ENCODE data around the gene PEX10. TPM values are rescaled to one million over a fixed set of nuclear protein-coding genes. Genes with fewer than 3 reads are reported as not detected.

The PEX10 gene
- total RNA-seq, 2 donors from 2014 or later: 16.2 to 17.4 TPM

DNA sequence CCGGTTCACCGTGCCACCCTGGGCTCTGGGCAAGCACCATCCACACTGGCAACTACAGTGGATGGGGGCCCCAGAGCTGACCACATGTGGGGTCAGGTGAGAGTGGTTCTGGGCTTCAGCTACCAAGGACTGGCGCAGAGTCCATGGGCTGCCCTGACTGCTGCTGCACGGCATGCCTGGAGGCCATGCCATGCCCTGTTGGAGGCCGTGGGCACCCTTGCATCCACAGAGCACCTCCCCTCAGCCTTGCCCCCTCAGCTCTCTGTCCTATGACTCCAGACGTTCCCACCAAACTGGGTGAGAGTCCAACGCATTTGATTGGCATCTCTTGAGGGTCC lies 36.5 kb downstream of the PEX10 start:
- Histone ChIP-seq H3K27me3 (no peaks in the 10 kb centered on the region), H3K27ac (no peak overlapping the region), H3K4me1 (no peaks in the 10 kb centered on the region), H3K4me3 (no peak overlapping the region), H3K9me3 (no peaks in the 10 kb centered on the region), H3K36me3 (no peaks in the 10 kb centered on the region)
- no peak for TF ChIP-seq CTCF (IDR thresholded peaks at IDR 0.05)
- DNase-seq (ENCODE audit: low spot score): no peak

GRCh38 chr1:2375246-2375922 lies 37.0 kb downstream of the PEX10 start:
- H3K36me3 ChIP-seq: no peaks in the 10 kb centered on the region
- no peak for DNase-seq (ENCODE audit: low spot score)

GRCh38 chr1:2374252-2375155 lies 37.9 kb downstream of the PEX10 start:
- no peaks in the 10 kb centered on the region for H3K9me3 ChIP-seq
- no peak overlapping the region for H3K4me3 ChIP-seq
- DNase-seq (ENCODE audit: low spot score): no peak
- no peak for TF ChIP-seq CTCF (IDR thresholded peaks at IDR 0.05)
- no peaks in the 10 kb centered on the region for H3K4me1 ChIP-seq
- H3K27ac ChIP-seq: no peak overlapping the region
- no peaks in the 10 kb centered on the region for H3K36me3 ChIP-seq
- no peaks in the 10 kb centered on the region for H3K27me3 ChIP-seq

More at GRCh38 chr1:2375246-2375922, 37.0 kb downstream of the PEX10 start:
- Histone ChIP-seq H3K27ac (no peak overlapping the region), H3K4me1 (no peaks in the 10 kb centered on the region), H3K9me3 (no peaks in the 10 kb centered on the region), H3K27me3 (no peaks in the 10 kb centered on the region), H3K4me3 (no peak overlapping the region)
- TF ChIP-seq CTCF (IDR thresholded peaks at IDR 0.05): no peak

GRCh38 chr1:2373551-2374251 lies 38.7 kb downstream of the PEX10 start:
- no peaks in the 10 kb centered on the region for H3K9me3 ChIP-seq
- TF ChIP-seq CTCF (IDR thresholded peaks at IDR 0.05): no peak
- no peak overlapping the region for H3K27ac ChIP-seq
- no peaks in the 10 kb centered on the region for H3K27me3 ChIP-seq
- H3K36me3 ChIP-seq: no peaks in the 10 kb centered on the region
- no peaks in the 10 kb centered on the region for H3K4me1 ChIP-seq
- DNase-seq (ENCODE audit: low spot score): no peak
- H3K4me3 ChIP-seq: no peak overlapping the region

DNA sequence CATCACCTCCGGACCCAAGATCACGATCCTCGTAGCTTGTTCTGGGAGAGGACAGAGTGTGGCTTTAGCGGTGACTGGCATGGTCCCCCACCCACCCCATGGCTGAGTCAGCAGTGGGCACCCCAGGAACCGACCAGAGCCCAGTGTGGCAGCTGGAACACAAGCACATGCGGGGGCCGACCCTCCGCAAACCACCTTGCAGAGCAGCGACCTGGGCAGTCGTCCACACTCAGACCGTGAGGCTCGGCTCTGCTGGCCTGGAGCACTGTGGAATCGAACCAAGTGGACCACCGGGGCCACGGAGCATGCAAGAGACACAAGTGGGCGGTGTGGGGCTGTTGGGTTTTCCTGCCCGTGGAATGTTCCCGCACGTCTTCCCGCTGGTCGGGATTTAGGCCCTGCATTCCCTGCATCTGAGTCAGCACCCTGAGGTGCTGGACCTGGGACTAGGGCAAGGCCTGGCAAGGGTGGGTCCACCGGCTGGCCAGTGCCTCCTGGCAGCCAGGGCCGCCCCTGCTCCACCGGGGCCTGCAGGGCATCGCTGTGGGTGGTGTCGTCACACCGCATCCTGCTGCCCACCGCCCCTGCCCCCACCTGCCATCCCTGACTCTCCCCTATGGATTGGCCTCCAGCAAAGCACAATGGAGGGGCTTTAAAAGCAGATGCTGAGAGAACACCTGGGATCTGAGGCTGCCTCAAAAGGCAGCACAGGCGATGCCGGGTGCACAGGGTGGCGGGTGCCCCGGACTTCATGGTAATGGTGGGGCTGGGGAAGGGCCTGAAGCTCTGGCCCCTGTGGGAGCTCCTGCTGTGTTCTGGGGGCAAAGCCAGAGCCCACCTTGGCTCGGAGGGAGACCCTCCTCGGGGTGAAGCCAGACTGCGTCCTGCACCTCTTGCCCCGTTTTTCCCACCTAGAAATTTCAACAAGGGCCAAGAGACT lies 39.5 kb downstream of the PEX10 start:
- Histone ChIP-seq H3K4me3 (no peak overlapping the region), H3K27ac (no peak overlapping the region), H3K36me3 (no peaks in the 10 kb centered on the region), H3K9me3 (no peaks in the 10 kb centered on the region), H3K27me3 (no peaks in the 10 kb centered on the region), H3K4me1 (no peaks in the 10 kb centered on the region)
- DNase-seq (ENCODE audit: low spot score): no peak
- no peak for TF ChIP-seq CTCF (IDR thresholded peaks at IDR 0.05)

Measured in right atrium auricular region (tissue), 2 donors.